Heart right ventricle (tissue), 16 donors: ENCODE results near the gene HTT. TPM values are rescaled to one million over a fixed set of nuclear protein-coding genes. Genes with fewer than 3 reads are reported as not detected.

Experiments used
- ATAC-seq, 8 donors: fragments of 200-7000 bp; cut with Tn5 transposase; one replicate each; pipeline ENCODE4 v1.9.1; 2020; ENCODE audit warnings: mild to moderate bottlenecking in 8 of 8, moderate library complexity in 8 of 8, moderate number of reproducible peaks in 1 of 8
- DNase-seq, 2 donors: peaks; one replicate each; pipeline ENCODE4 v3.0.0-alpha.2; 2020
- H3K27ac ChIP-seq, 10 donors: fragments of 200-600 bp; sonication (generic) in 2 of 10; one replicate each; pipeline versions ENCODE4 v1.5.0 to v1.8.0; 2020 to 2022; ENCODE audit warnings: mild to moderate bottlenecking in 3 of 10
- H3K27me3 ChIP-seq, 7 donors: fragments of 200-600 bp; one replicate each; pipeline ENCODE4 v1.8.0; 2021 to 2022; ENCODE audit warnings: mild to moderate bottlenecking in 2 of 7
- H3K36me3 ChIP-seq, 9 donors: fragments of 200-600 bp; sonication (generic) in 1 of 9; one replicate each; pipeline versions ENCODE4 v1.5.0 to v1.8.0; 2020 to 2022; ENCODE audit warnings: mild to moderate bottlenecking in 2 of 9
- H3K4me1 ChIP-seq, 9 donors: fragments of 200-600 bp; sonication (generic) in 1 of 9; one replicate each; pipeline versions ENCODE4 v1.5.0 to v1.8.0; 2020 to 2022; ENCODE audit warnings: mild to moderate bottlenecking in 4 of 9
- H3K4me3 ChIP-seq, 10 donors: fragments of 200-600 bp; sonication (generic) in 2 of 10; one replicate each; pipeline versions ENCODE4 v1.5.0 to v1.8.0; 2020 to 2022; ENCODE audit warnings: mild to moderate bottlenecking in 7 of 10, moderate library complexity in 2 of 10
- H3K9me3 ChIP-seq, 11 donors: fragments of 200-600 bp in 10 of 11; sonication (generic) in 2 of 11; one replicate each; pipeline versions ENCODE4 v1.5.0 to v1.8.0; 2013 to 2022; ENCODE audit warnings: mild to moderate bottlenecking in 2 of 11, control low read depth in 1 of 11, moderate library complexity in 1 of 11
- WGBS, 2 donors: extraction: QIAGEN DNeasy Blood & Tissue Kit; methylation state at CpG; one replicate each; pipeline ENCODE4 v1.1.7; 2013; ENCODE audit warnings: inconsistent platforms in 1 of 2; 5-methylcytosine and 5-hydroxymethylcytosine counted together
- intact Hi-C, 10 donors: fragments of 100-400 bp; cut with DNase I; formaldehyde crosslinking; loops; one replicate each; pipeline versions ENCODE4 v1.11.1 to v1.14.2; 2022
- polyA plus RNA-seq, 2 donors: library from polyadenylated mRNA; stranded (reverse); fragments of 200-250 nt; gene quantifications; one replicate each; pipeline ENCODE4 v1.2.3, GENCODE V29; 2013
- total RNA-seq, 10 donors: library from RNA; stranded (reverse); fragmentation: NEBNext Ultra II Directional in 3 of 10; extraction: Animal tissue kit (Norgen Biotek cat#: 25700) in 3 of 10; gene quantifications; one replicate each; pipeline versions ENCODE4 v1.2.1 to v1.2.4, GENCODE V29; 2021 to 2023
- TF ChIP-seq, protein P1 (sequence below), 9 donors: fragments of 200-600 bp; sonication (generic) in 2 of 9; IDR thresholded peaks; one replicate each; pipeline versions ENCODE4 v1.5.0 to v1.8.0; 2021 to 2022; ENCODE audit warnings: antibody characterized with exemption in 9 of 9, mild to moderate bottlenecking in 5 of 9, moderate library complexity in 1 of 9
- donor health status: Arrhythmogenic right ventricular cardiomyopathy.
- donor health status: ischemic (EF 13 %, LVEDD 7.1; RV severe dilation, severe dysfunction).
- donor health status: healthy with polysubstance abuse.
- donor health status: DM: no; HTN: yes; CAD: no.
- donor health status: DM: no; HTN: no; CAD: no.
- donor health status: ischemic (EF 25% LVEDD 6.9; RV normal size, moderate dysfunction).
- donor health status: ischemic (EF 25% LVEDD 5.7; RV mildly dilated, moderate dysfunction).
- donor health status: healthy.
- donor health status: DM: yes; HTN: yes; CAD: no.
- donor health status: Ischemic cardiomyopathy.
- donor health status: ischemic (EF 35%, LVEDD 5.7; RV mildly dilated, moderate dysfunction).
- donor health status: nonischemic (EF 11% LVEDD 7.7; RV severe dilation, severe dysfunction).
- donor health status: DM: yes; HTN: yes; CAD: no.
- donor health status: PGD.
- donor health status: ischemic (EF 29% LVEDD 5.4; RV normal size, mild dysfunction).
- donor health status: nonischemic (EF 23%, LVEDD 6.1; RV moderate dilation, normal function).

HTT gene
- total and polyA plus RNA-seq, 12 donors = 6.3 to 34.0 (median 24.1) TPM

DNA sequence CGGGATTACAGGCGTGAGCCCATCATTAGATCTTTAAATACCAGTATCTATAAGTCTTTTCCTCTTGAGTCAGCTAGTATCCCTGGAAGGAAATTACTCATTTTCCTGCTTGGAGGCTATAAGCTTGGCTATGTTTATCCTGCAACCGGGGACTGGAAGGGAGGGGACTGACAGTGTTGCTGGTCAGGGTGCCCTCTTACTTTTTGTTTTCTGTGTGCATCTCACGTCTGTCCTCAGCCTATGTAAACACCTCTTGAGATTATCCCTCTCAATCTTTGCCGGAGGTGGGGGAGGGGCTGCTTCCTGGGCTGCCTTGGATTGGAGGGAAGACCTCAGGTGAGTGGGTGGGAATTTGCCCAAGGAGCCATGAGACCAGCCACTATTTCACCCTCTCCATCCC lies 37.0 kb downstream of the HTT start:
- H3K27me3 ChIP-seq = no peaks in the 10 kb centered on the region
- no peaks in the 10 kb centered on the region for H3K9me3 ChIP-seq
- H3K27ac ChIP-seq = peak overlapping the region in 9 of 10 donors; percentile 15 to 70 (median 49)
- peaks cover 17 to 66% (median 45%) of the 10 kb centered on the region in 9 donors for H3K4me1 ChIP-seq
- no peak overlapping the region for H3K4me3 ChIP-seq
- H3K36me3 ChIP-seq = peaks cover 0 to 95% (median 21%) of the 10 kb centered on the region in 9 donors
- WGBS, 2 donors = 54 to 70% methylated on average over 5 of the region's 5 CpGs
- TF ChIP-seq, protein P1, sequence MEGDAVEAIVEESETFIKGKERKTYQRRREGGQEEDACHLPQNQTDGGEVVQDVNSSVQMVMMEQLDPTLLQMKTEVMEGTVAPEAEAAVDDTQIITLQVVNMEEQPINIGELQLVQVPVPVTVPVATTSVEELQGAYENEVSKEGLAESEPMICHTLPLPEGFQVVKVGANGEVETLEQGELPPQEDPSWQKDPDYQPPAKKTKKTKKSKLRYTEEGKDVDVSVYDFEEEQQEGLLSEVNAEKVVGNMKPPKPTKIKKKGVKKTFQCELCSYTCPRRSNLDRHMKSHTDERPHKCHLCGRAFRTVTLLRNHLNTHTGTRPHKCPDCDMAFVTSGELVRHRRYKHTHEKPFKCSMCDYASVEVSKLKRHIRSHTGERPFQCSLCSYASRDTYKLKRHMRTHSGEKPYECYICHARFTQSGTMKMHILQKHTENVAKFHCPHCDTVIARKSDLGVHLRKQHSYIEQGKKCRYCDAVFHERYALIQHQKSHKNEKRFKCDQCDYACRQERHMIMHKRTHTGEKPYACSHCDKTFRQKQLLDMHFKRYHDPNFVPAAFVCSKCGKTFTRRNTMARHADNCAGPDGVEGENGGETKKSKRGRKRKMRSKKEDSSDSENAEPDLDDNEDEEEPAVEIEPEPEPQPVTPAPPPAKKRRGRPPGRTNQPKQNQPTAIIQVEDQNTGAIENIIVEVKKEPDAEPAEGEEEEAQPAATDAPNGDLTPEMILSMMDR (IDR thresholded peaks at IDR 0.05) = no peak
- intact Hi-C loops = loop anchor here in 1 of 10 donors (10.0 kb wide), 1 partner anchor 223 kb away; no protein-coding TSS in a partner anchor
- DNase-seq (peak in 1 of 2 donors; percentile 11), ATAC-seq (peak in 3 of 8 donors; percentile 22 to 29 (median 28))

GRCh38 chr4:3112201-3112600 lies 37.7 kb downstream of the HTT start:
- no peak overlapping the region for H3K4me3 ChIP-seq
- peak in 5 of 8 donors; percentile 24 to 50 (median 40) for ATAC-seq
- H3K27ac ChIP-seq = peak overlapping the region in 9 of 10 donors; percentile 11 to 70 (median 49)
- TF ChIP-seq, protein P1 (IDR thresholded peaks at IDR 0.05) = no peak
- H3K27me3 ChIP-seq = no peaks in the 10 kb centered on the region
- DNase-seq = no peak
- H3K36me3 ChIP-seq = peaks cover 0 to 100% (median 23%) of the 10 kb centered on the region in 9 donors
- WGBS, 2 donors = 40 to 51% methylated on average over 4 of the region's 4 CpGs
- H3K9me3 ChIP-seq = no peaks in the 10 kb centered on the region
- intact Hi-C loops = loop anchor here in 1 of 10 donors (10.0 kb wide), 1 partner anchor 223 kb away; no protein-coding TSS in a partner anchor
- peaks cover 13 to 66% (median 47%) of the 10 kb centered on the region in 9 donors for H3K4me1 ChIP-seq

- intact Hi-C loops = loop anchor here in 1 of 10 donors (10.0 kb wide), 1 partner anchor 222 kb away; no protein-coding TSS in a partner anchor
- no peaks in the 10 kb centered on the region for H3K9me3 ChIP-seq
- no peak overlapping the region for H3K4me3 ChIP-seq
- peak in 2 of 8 donors; percentile 29 to 32 for ATAC-seq
- TF ChIP-seq, protein P1 (IDR thresholded peaks at IDR 0.05) = no peak
- peaks cover 7 to 64% (median 42%) of the 10 kb centered on the region in 9 donors for H3K4me1 ChIP-seq
- H3K36me3 ChIP-seq = peaks cover 0 to 100% (median 23%) of the 10 kb centered on the region in 9 donors
- DNase-seq = no peak
- peak overlapping the region in 8 of 10 donors; percentile 11 to 70 (median 49) for H3K27ac ChIP-seq
- no peaks in the 10 kb centered on the region for H3K27me3 ChIP-seq
- 78 to 80% methylated on average over 5 of the region's 5 CpGs for WGBS, 2 donors
Measured at GRCh38 chr4:3112609-3113469, 38.4 kb downstream of the HTT start.

GRCh38 chr4:3114377-3114776 lies 39.9 kb downstream of the HTT start:
- H3K4me3 ChIP-seq = no peak overlapping the region
- H3K9me3 ChIP-seq = no peaks in the 10 kb centered on the region
- DNase-seq (no peak), ATAC-seq (no peak)
- intact Hi-C loops = loop anchor here in 1 of 10 donors (10.0 kb wide), 1 partner anchor 220 kb away; no protein-coding TSS in a partner anchor
- H3K27me3 ChIP-seq = no peaks in the 10 kb centered on the region
- WGBS, 2 donors = 97 to 99% methylated on average over 6 of the region's 6 CpGs
- H3K4me1 ChIP-seq = peaks cover 3 to 49% (median 32%) of the 10 kb centered on the region in 9 donors
- peaks cover 0 to 100% (median 23%) of the 10 kb centered on the region in 9 donors for H3K36me3 ChIP-seq
- TF ChIP-seq, protein P1 (IDR thresholded peaks at IDR 0.05) = no peak
- no peak overlapping the region for H3K27ac ChIP-seq
